ENCODE data around the gene TRIM54. TPM values are rescaled to one million over a fixed set of nuclear protein-coding genes. Genes with fewer than 3 reads are reported as not detected.

The TRIM54 gene
- total and polyA plus RNA-seq, 2 of the 4 experiments (the other 2 are of a cell fraction) = 0.15 TPM; not detected in 1

GRCh38 chr2:27233341-27233740 is 48.9 kb upstream of the TRIM54 start:
- Histone ChIP-seq H2AK9ac (replicated peaks; ENCODE audit: low read depth, low read length, poor library complexity) (no peak overlapping the region), H3K9ac (ENCODE audit: low read depth, low read length) (no peak overlapping the region), H4K5ac (ENCODE audit: low read depth, low read length) (no peak overlapping the region), H2AFZ (replicated peaks; ENCODE audit: low read length, poor library complexity) (no peak overlapping the region), H3K4me3 (ENCODE audit: insufficient read depth, low read depth, low read length) (no peak overlapping the region), H2BK15ac (ENCODE audit: low read depth, low read length) (no peak overlapping the region), H2AK5ac (ENCODE audit: low read depth, low read length) (no peak overlapping the region), H4K20me1 (ENCODE audit: insufficient read depth, low read length) (no peaks in the 10 kb centered on the region), H3K18ac (ENCODE audit: low read depth, low read length) (no peak overlapping the region), H3K27me3 (ENCODE audit: control insufficient read depth, insufficient read depth, low read length) (no peaks in the 10 kb centered on the region), H3K14ac (replicated peaks; ENCODE audit: low read depth, low read length) (no peak overlapping the region), H3K9me1 (ENCODE audit: insufficient read depth, low read length) (no peaks in the 10 kb centered on the region; the same call in 1 of the 2 replicates), H3K9me3 (ENCODE audit: control insufficient read depth, insufficient read depth, low read length) (no peaks in the 10 kb centered on the region), H2BK20ac (ENCODE audit: low read depth, low read length) (no peak overlapping the region), H3K27ac (ENCODE audit: insufficient read depth, low read length) (no peak overlapping the region), H3K79me1 (ENCODE audit: low read depth in 1 of 2, low read length in 2 of 2) (no peaks in the 10 kb centered on the region; a peak in 1 of 4 replicates), H2BK120ac (ENCODE audit: low read depth, low read length) (no peak overlapping the region), H3K23ac (ENCODE audit: low read depth, low read length) (no peak overlapping the region), H3K36me3 (ENCODE audit: control insufficient read depth, insufficient read depth, low read length) (peaks cover 69% of the 10 kb centered on the region), H3K4me1 (ENCODE audit: control insufficient read depth, insufficient read depth, low read length) (no peaks in the 10 kb centered on the region), H3K4ac (ENCODE audit: low read depth, low read length) (no peak overlapping the region), H4K8ac (ENCODE audit: low read depth in 2 of 2, low read length in 2 of 2) (no peak overlapping the region), H3K4me2 (ENCODE audit: low read depth, low read length) (no peak overlapping the region), H3K56ac (ENCODE audit: extremely low read depth, insufficient read depth, low read length) (no peak overlapping the region), H2BK5ac (ENCODE audit: low read depth, low read length, poor library complexity, severe bottlenecking) (no peak overlapping the region), H4K91ac (ENCODE audit: insufficient read depth, low read depth, low read length) (no peak overlapping the region)
- POLR2A ChIA-PET (ENCODE audit: unreplicated experiment) = no interaction called here
- WGBS, 2 experiments (ENCODE audit: extremely low coverage in 2 of 2, insufficient read length in 1 of 2) = 93% methylated on average over 8 of the region's 14 CpGs; no CpG with 5 or more reads in 1 of the 2 experiments
- dilution Hi-C loops (cut with HindIII; ENCODE audit: low sequenced_read_pairs, unreplicated experiment) (no loop called here), intact Hi-C loops (cut with micrococcal nuclease) (no loop called here), in situ Hi-C loops (cut with MboI; ENCODE audit: low sequenced_read_pairs) (no loop called here)
- TF ChIP-seq NFE2L2 (IDR thresholded peaks at IDR 0.05; ENCODE audit: low read depth, low read length) (no peak), CEBPB (IDR thresholded peaks at IDR 0.05; ENCODE audit: low read depth, low read length) (no peak), MXI1 (IDR thresholded peaks at IDR 0.05; ENCODE audit: borderline replicate concordance, low read depth, low read length) (no peak), RAD21 (IDR thresholded peaks at IDR 0.05; ENCODE audit: low read length) (no peak), RFX5 (IDR thresholded peaks at IDR 0.05; ENCODE audit: low read depth, low read length) (no peak), USF2 (IDR thresholded peaks at IDR 0.05; ENCODE audit: low read depth, low read length) (no peak), MAFK (IDR thresholded peaks at IDR 0.05; ENCODE audit: low read depth, low read length) (no peak), CTCF (conservative IDR thresholded peaks at IDR 0.05; ENCODE audit: low read depth, low read length) (no peak), RCOR1 (IDR thresholded peaks at IDR 0.05; ENCODE audit: insufficient replicate concordance, low read length) (no peak), ELK1 (IDR thresholded peaks at IDR 0.05; ENCODE audit: borderline replicate concordance, low read depth, low read length) (no peak), CHD1 (IDR thresholded peaks at IDR 0.05; ENCODE audit: low read depth, low read length) (no peak), FOS (IDR thresholded peaks at IDR 0.05; ENCODE audit: low read depth, low read length) (no peak), BHLHE40 (IDR thresholded peaks at IDR 0.05; ENCODE audit: low read depth, low read length) (no peak), MAZ (IDR thresholded peaks at IDR 0.05; ENCODE audit: borderline replicate concordance, low read depth, low read length) (no peak), SMC3 (IDR thresholded peaks at IDR 0.05; ENCODE audit: low read depth, low read length) (no peak), POLR2A (IDR thresholded peaks at IDR 0.05; ENCODE audit: low read depth, low read length) (no peak)
- TSS peak; percentile 77 for BruUV-seq (replicated peaks)
- DNase-seq (no peak), ATAC-seq (ENCODE audit: low read depth) (no peak)
- CTCF ChIA-PET = no interaction called here

Data from IMR-90 (cell line).